ENCODE results near the gene FAM117B.
"Not testable (repeated sequence)": the region's sequence is repeated elsewhere in the genome, so short reads cannot be mapped to it uniquely, and the experiment has no call there.

Gene FAM117B

GRCh38 chr2:202763916-202764315 is 129.1 kb downstream of the FAM117B start:
- no peak for DNase-seq

- no peak for DNase-seq
Observed at GRCh38 chr2:202764991-202765390, 130.2 kb downstream of the FAM117B start.

- no peak for DNase-seq
Observed at GRCh38 chr2:202765436-202765835, 130.7 kb downstream of the FAM117B start.

- DNase-seq = no peak
Observed at GRCh38 chr2:202768273-202768672, 133.5 kb downstream of the FAM117B start.

DNA sequence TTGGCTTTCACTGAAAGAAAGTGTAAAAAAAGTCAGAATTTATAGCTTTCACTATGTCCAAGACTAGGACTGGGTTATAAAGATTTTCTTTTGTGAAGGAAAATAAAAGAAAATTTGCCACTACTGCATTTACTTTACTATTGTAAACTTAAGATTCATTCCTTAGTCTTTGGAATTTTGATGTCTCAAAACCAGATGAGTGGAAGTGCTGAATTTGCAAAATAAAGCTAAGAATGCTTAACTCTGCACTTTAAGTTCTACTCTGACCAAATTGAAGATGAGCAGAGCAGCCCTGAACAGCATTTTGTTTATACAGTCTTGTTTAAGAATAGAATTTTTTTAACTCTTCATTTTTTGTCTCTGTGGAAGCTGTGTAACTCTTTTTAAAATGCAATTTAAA is 134.4 kb downstream of the FAM117B start:
- DNase-seq = no peak

DNA sequence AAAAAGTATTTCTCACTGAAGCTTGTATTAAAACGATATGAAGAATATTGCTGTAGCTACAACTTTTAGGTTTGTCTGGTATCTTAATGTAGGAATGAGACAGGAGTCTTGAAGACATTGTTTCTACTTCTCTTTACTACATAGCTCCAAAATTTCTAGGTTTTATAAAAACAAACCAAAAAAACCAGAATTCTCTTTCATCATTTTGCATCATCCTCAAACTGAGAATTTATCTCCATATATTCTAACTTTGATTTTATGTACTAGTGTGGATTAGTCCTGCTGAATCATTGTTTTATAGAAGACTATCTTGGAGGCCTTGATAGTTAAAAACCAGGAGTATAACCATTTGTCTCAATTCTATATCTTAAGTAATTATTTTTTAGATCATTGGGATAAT is 136.6 kb downstream of the FAM117B start:
- DNase-seq = no peak

DNA sequence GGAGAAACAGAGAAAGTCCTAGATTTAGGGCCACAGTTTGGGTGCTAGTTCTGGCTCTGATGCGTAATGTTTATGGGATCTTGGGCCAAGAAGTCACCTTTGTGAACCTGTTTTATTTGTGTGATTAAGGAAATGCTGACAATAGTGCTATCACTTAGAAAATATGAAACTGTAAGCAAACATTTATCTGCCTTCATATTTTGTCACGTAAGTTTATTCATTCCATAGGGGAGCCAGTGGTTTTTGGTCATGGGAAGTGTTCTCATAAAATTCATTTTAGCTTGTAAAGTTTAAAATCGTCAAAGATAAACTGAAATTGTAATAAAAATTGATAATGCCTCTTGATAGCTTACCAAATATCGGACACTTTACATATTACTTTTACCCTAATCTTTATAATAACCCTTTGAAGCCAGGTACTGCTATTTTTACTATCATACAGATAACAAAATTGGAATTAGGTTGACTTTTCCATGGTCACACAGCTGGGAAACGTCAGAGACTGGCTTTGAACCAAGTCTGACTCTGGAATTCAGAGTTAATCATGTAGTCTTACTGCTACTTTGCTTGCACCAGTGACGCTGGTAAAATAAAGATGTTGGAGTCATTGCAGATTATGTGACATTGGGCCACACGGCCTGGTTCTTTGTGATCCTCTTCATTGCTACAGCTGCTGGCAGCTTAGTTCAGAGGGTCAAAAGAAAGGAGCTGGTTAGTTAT is 137.1 kb downstream of the FAM117B start:
- no peak for DNase-seq

DNA sequence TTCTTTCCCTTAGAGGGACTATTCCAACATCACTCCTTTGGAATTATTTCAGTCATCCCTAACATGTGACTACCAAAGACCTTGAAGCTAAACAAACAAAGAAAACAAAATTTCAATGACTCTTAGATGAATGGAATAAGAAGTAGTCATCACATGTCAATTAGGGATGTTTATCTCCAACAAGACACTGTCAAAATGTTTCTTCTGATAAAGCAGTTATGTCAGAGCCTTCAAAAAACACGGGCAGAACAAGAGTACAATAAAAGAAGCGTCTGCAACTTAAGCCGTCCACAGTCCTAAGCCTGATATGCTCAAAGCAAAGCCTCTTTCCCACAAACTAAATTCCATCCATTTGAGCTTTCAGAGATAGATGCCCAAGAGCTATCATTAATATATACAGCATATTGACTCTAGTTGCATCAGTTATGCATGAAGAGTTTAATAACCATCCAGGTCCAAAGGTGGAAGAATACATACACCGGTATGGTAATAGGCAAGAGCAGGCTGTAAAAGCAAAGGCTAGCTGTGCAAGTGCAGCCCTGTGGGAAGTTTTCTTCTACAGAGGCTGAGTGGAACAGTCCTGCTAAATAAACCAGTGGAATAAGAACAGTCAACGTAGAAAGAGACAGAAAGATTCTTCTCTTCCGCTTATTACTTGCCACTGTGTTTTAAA is 138.7 kb downstream of the FAM117B start:
- DNase-seq = no peak

GRCh38 chr2:202774104-202774503 is 139.3 kb downstream of the FAM117B start:
- no peak for DNase-seq

GRCh38 chr2:202778217-202778616 is 143.4 kb downstream of the FAM117B start:
- DNase-seq = no peak

- DNase-seq = peak; percentile 10 to 15
Observed at GRCh38 chr2:202780514-202781021, 145.8 kb downstream of the FAM117B start.

DNA sequence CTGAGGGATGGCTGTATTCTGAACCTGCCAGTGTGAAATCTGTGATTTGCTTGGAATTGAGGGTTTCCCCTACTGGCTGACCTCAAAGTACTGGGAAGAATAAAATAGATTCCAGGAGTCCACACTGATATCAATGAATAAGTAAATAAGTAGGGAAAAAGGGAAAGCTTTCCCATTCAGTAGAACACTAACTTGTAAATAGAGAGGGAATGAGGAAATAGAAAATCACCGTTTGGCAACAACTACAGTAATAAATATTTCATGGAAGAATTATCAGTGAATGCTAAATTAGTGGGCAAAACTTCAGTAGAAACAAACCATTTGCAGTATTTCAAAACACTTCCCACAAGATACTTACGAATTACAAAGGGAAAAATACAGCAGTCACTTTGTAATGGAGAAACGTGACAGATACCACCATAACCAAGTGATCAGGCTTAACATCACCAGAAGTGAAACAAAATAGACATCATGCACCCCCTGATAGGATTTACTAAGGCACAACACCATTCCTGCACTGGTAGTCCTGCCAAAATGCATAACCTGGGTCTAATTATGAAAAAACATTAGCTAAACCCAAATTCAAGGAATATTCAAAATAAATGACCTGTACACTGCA is 148.3 kb downstream of the FAM117B start:
- no peak for DNase-seq

- no peak for DNase-seq
Observed at GRCh38 chr2:202786842-202787241, 152.1 kb downstream of the FAM117B start.

- no peak for DNase-seq
Observed at GRCh38 chr2:202790676-202791075, 155.9 kb downstream of the FAM117B start.

DNA sequence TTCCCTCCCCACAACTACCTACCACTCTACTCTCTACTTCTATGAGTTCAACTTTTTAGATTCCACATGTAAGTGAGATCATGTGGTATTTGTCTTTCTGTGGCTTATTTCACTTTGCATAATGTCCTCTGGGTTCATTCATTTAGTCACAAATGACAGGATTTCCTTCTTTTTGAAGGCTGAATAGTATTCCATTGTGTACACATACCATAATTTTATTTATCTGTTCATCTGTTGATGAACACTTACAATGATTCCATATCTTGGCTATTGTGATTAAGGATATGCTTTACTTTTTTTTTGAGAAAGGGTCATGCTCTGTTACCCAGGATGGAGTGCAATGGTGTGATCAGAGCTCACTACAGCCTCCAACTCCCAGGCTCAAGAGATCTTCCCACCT is 163.2 kb downstream of the FAM117B start:
- DNase-seq = no peak

GRCh38 chr2:202805911-202806310 is 171.1 kb downstream of the FAM117B start:
- not testable (repeated sequence) for DNase-seq

DNA sequence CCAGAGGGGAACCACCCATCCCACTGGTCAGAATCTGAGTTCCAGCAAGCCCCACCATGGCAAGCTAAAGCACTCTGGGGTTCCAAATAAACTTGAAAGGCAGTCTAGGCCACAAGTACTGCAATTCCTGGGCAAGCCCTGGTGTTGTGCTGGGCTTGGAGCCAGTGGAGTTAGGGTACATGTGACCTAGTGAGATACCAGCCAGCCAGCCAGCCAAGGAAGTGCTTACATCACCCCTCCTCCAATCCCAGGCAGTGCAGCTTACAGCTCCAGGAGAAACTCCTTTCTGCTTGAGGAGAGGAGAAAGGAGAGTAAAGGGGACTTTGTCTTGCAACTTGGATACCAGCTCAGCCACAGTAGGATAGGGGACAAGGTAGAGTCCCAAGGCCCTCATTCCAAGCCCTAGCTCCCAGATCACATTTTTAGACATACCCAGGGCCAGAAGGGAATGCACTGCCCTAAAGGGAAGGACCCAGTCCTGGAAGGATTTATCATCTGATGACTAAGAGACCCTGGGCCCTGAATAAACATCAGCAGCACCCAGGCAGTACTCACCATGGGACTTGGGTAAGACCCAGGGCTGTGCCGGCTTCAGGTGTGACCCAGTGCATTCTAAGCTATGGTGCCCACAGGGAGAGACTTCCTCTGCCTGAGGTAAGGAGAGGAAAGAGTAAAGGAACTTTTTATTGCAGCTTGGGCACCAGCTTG is 172.8 kb downstream of the FAM117B start:
- not testable (repeated sequence) for DNase-seq

DNA sequence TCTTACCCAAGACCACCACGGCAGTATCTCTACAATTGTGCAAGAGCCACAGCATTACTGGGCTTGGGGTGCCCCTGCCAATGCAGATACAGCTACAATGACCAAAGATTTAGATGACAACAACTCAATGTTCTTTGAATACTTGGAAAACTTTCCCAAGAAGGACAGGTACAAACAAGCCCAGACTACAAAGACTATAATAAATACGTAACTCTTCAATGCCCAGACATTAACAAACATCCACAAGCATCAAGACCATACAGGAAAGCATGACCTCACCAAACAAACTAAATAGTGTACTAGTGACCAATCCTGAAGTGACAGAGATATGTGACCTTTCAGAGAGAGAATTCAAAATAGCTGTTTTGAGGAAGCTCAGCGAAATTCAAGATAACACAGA is 174.0 kb downstream of the FAM117B start:
- no peak for DNase-seq

- DNase-seq = no peak
Observed at GRCh38 chr2:202813387-202813786, 178.6 kb downstream of the FAM117B start.

GRCh38 chr2:202814226-202814625 is 179.5 kb downstream of the FAM117B start:
- DNase-seq = no peak

- no peak for DNase-seq
Observed at GRCh38 chr2:202815548-202816360, 181.0 kb downstream of the FAM117B start.

- DNase-seq = no peak
Observed at GRCh38 chr2:202817771-202818170, 183.0 kb downstream of the FAM117B start.

All from activated CD4-positive, alpha-beta T cell treated with anti-CD3 and anti-CD28 coated beads, Interleukin-2, amount 50 U/mL, for 48 hours (primary cell).